ENCODE data around the gene CNRIP1.
"Not testable (repeated sequence)": the region's sequence is repeated elsewhere in the genome, so short reads cannot be mapped to it uniquely, and the experiment has no call there.

CNRIP1 gene, protein sequence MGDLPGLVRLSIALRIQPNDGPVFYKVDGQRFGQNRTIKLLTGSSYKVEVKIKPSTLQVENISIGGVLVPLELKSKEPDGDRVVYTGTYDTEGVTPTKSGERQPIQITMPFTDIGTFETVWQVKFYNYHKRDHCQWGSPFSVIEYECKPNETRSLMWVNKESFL

DNA sequence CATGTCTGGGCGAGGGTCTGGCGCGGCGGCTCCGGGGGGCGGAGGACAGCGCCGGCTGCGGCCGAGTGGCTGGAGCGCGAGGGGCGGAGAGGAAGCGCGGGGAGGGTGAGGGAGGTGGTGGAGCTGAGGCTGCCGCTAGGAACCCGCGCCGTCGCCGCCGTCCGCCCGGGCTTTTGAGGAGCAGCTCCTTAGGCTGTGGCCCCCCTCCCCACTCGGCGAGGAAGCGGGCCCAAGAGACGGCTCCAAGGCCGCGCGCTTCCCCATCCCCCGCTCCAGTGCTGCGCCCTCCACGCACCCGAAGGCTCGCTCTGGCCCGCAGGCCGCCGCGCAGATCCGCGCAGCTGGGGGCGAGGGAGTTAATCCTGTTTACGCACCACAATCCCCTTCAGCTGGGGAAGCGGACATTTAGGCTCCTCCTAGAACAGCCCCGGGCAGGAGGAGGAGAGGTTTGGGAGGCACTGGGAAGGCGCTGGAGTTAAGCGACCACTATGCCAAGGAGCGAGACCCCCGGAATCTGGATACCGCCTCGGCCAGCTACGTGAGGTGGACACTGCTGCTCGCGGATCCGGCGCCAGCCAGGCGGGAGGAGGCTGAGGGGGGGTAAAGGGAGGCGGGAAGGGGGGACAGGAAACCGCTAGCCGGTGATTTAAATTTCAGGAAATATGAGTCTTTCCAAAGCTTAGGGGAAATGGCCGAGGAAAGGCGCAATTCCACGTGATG is at the start of gene CNRIP1:
Gene CNRIP1, minus strand, starts transcription at position 552 of the 720 bp plus-strand sequence. Its CDS starts 549 bp downstream, at position 3.
- peak in 50 of 51 donors; percentile 33 to 88 (median 68) for DNase-seq

DNA sequence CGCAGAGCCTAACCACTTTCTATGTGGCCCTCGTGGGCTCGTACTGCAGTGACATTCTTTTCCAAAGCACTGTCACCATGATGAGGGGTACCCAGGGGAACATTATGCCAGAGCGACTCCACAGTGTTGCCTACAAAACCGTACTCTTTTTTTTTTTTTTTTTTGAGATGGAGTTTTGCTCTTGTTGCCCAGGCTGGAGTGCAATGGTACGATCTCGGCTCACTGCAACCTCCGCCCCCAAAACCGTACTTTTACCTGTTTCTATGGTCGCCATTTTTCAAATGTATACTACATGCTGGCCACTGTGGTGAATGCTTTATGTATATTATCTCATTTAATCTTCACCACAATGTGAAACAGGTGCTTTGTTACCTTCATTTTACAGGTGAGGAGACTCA is 49.6 kb upstream of the CNRIP1 start:
- no peak for DNase-seq

DNA sequence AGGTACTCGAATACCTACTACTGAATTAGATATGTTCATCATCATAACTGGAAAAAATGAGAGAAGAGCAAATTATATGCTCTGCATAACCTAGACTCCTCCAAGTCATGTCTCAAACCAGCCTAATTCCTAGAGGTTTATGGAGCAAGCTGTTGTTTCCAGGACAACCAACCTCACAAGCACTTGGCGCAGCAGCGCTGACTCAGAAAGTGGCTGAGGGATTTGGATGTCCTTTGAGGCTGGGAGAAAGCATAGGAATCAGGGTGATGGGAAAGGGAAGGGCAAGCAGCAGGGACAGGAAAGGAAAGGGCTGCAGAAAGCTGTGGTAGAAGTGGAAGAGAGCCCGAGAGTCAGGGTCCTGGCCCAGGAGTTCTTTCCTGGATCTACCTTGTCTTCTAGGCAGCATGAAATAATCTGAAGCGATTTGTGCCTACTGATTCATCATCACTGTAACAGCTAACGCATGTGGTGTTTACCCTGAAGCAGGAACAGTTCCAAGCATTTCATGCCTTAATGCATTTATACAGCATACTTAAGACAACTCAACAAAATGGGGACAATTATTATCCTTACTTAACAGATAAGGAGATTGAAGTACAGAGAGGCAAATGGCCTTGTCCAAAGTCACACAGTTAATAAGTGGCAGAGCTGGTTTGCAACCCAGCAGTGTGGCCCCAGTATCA is 49.0 kb upstream of the CNRIP1 start:
- DNase-seq, result peak in 28 of 51 donors; percentile 6 to 75 (median 24)

DNA sequence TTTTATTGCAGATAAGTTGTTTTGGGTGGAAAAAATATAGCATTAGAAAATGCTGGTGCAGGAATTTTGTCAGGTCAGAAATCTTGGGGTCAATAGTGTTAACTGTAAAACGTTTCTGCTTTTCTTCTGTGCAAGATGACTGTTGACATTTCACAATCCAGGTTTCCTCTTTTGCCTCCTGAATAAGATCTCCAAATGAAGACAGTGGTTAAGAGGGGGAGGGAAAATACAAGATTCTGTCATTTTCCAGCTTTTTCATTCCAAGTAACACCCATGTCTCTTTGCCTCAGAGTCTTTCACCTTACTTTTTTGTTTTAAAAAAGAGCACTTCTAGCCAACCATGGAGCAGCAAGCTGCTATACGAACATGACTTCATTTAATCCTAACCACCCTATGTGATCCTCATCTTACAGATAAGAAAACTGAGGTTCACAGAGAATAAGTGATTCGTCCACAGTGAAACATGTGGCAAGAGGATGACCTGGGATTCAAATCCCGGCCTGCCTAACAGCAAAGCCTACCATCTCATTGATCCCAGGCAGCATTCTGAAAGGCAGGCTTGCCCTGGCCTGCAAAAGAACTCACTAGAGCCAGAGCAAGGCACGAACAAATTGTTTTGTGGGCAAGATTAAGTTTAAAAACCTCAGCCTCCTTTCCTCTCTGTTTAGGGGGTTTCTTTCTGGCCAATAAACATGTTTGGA is 48.4 kb upstream of the CNRIP1 start:
- DNase-seq, result peak in 2 of 51 donors; percentile 12 to 61

DNA sequence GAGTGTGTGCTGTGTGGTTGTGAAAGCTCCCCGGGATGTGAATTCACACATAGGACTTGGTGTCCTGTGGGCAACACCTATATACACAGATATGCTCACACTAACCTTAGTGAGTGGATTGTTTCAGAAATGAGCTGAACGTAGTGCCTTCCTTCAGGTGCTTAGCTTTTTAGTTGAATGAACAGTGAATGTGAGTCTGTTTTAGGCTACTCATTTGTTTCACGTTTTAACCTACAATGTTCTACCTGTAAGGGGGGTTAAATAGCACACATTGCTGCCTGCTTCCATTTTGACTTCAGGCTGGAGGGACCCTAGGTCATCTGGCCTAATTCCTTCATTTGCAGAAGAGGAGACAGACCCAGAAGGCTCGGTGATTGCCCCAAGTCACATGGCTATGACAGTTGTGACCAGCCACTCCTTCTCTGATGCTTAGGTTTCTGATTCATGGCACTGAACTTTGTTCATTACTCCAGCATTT is 46.4 kb upstream of the CNRIP1 start:
- peak in 4 of 51 donors; percentile 10 to 28 (median 11) for DNase-seq

DNA sequence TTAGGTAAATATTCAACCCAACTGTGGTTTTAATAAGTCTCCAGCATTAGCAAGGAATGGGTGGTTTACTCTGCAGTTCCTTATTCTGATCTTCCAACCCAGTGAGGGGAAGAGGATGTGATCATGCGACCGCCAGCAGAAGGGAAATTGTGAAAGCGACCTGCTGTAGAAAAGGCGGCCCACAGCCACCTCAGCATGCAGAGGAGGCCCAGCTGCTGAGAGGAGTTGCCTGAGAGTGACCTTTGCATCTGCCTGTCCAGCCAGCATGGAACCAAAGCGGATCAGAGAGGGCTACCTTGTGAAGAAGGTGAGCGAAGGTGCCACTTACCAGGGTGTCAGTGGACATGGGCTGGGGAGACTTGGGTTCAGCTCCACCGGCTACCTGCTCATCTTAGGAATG is 45.3 kb upstream of the CNRIP1 start, which contains the start of gene PLEK:
Gene PLEK, plus strand, starts transcription at position 196 of the 400 bp plus-strand sequence. Its CDS starts 70 bp downstream, at position 266.
- DNase-seq, result peak in 18 of 51 donors; percentile 5 to 50 (median 12)

DNA sequence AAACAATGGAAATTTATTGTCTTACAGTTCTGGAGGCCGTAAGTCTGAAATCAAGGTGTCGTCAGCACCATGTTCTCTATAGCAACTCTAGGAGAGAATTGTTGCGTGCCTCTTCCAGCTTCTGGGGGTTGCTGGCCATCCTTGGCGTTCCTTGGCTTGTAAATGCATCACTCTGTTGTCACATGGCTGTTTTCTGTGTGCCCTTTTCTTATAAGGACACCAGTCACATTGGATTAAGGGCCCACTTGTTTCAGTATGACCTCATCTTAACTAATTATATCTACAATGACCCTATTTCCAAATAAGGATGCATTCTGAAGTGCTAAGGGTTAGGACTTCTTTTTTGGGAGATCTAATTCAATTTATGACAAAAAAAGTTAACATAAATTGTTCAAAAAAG is 44.0 kb upstream of the CNRIP1 start:
- no peak for DNase-seq

DNA sequence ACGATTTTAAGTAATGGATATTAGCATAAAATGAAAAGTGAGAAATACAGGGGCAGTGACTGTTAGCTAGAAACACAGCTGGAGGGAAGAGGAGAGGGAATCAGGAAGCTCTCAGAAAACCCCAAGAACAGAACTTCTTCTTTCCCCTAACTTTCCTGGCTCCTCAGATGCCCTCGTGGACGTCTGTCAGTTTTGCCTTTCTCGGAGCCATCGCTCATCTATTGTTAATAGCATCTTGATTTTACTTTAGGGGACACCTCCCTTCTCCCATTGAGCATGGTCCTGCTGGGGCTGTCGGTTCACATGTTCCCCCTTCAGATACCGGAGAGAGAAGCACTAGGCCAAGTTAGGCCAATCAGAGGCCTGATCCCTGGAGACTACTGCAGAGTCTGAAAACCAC is 43.0 kb upstream of the CNRIP1 start:
- DNase-seq, result no peak

DNA sequence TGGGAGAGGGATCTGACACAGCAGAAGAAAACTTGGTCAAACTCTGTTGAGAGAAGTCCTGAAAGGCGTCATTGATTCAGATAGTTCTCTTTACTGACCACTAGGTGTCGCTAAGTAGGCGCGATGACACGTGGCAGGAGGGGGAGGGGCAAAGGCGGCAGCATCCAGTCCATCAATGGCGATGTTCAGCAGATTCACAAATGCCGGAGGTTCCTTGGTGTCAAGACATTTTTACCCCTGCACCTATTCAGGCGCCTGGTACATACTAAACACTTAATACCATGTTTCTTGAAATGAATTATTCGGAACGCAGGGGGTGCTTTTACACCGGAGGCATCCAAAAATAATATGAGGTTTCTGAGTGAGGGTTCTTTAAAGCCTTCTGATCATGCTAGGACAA is 42.3 kb upstream of the CNRIP1 start:
- DNase-seq, result peak in 32 of 51 donors; percentile 5 to 61 (median 20)

DNA sequence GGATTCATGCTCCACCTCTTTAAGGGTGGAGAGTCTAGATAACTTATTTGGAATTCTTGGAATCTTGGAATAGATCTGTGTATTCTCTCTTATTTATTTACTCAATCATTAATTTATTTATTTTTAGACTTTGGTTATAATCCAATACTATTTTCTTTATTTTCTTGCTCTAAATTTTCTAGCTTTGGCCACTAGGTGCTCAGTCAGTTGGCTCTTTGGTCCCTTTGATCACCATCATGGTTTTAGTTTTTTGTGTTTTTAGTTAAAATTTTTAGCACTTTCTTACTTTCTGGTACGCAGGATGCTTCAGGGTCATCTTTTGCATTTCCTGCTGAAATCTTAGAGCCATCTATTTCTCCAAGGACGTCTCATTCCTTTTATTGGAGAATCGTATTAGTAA is 40.1 kb upstream of the CNRIP1 start:
- DNase-seq, result no peak

DNA sequence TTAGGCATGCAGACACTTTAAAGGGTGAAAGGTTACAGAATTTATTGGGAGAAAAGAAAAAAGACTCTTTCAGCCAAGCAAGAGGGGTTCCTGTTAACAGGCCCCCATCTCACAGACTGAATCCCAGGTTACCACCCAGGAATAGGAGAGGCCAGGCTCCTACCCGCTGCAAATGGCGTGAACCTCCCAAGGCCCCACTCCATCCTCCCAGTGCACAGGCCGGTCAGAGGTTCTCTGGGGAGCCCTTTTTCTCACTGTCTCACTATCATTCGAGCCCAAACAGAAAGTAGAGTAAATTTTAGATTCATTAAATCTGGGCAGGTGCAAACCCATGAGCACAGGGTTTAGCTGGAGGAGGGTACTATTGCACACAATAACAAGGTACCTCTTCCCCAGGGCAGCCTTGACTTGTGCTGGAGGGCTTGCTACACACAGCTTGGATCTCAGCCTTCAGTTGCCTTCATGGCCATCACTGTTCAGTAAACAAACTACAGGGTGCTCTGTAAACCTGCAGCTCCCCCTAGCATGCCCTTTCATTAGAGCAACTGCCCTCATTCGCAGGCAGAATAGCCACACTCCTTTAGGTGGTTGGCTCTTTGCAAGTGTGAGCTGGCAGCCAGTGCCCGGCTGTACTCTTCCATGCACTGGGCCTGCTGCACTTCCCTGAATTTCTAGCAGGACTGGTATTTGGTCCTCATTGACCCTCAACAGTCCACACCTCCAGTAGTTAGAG is 38.0 kb upstream of the CNRIP1 start:
- peak in 23 of 51 donors; percentile 3 to 52 (median 24) for DNase-seq

DNA sequence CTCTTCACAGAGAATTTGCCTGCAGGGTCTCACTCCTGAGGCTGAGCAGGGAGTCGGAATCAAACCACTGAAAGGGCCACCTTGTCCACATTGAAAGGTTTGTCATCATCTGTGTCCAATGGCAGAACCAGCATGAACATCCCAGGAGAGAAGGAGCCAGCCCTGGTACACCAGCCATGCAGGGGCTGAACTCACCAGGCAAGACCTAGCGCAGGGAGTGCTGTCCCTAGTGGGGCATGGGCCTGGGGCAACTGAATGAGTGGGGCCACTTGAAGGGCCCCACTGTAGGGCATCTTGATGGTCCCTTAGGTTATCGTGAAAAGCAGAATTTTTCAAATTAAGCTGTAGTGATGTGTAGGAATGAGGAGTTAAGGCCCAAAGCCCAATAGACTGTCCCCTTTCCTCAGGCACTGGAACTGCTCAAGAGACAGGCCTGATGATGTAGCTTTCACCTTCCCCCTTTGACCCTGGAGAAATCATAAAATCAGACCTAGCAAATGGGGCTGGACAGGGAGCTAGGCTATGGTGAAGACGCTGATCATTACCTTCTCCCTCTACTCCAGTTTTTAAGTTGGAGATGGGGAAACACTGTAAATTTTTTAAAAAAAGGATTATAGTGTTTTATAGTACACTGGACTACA is 37.0 kb upstream of the CNRIP1 start:
- no peak for DNase-seq

DNA sequence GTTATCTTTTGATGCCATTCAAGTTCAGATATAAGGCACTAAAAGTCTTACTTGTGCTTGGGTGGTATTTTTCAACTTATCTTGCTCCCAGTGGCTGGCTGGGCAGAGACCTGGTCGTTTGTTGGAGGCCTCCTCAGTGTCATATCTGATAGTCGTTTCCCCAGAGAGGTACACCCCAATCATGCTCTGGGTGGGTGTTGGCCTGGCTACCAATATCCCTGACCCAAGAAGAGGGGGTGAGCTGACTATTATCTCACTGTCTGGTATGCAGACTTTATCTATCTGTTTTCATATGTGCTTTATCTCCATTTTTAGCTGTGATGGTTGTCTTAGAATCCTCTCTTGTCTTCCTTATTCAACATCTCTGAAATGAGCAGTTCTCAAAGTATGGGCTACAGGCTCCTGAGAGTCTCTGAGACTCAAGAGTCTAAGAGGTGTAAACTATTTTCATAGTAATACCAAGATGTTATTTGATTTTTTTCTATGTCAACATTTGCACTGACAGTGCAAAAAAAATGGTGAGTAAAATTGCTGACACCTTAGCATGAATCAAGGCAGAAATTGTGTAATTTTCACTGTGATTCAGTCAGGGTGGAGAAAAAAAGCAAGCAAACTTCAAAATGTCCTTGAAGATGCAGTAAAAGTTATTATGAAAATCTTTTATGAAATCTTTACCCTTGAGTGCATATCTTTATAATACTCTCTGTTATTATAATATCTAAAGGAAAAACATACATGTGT is 33.1 kb upstream of the CNRIP1 start:
- no peak for DNase-seq

DNA sequence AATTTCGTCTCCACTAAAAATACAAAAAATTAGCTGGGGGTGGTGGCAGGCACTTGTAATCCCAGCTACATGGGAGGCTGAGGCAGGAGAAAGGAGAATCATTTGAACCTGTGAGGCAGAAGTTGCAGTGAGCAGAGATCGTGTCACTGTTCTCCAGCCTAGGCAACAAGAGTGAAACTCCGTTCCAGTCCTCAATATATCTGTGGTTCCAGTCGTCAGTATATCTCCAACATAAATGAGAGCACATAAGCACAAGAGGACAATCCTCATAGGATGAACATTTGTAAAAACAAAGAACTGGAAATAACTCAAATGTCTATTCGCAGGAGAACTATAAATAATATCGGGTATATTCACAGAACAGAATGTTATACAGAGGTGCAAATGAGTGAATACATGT is 32.2 kb upstream of the CNRIP1 start:
- DNase-seq, result no peak

DNA sequence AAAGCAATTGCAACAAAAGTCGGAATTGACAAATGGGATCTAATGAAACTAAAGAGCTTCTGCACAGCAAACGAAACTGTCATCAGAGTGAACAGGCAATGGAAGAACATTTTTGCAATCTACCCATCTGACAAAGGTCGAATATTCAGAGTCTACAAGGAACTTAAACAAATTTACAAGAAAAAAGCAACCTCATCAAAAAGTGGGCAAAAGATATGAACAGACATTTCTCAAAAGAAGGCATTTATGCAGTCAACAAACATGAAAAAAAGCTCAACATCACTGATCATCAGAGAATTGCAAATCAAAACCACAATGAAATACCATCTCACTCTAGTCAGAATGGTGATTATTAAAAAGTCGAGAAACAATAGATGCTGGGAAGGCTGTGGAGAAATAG is 29.3 kb upstream of the CNRIP1 start:
- DNase-seq, result not testable (repeated sequence)

DNA sequence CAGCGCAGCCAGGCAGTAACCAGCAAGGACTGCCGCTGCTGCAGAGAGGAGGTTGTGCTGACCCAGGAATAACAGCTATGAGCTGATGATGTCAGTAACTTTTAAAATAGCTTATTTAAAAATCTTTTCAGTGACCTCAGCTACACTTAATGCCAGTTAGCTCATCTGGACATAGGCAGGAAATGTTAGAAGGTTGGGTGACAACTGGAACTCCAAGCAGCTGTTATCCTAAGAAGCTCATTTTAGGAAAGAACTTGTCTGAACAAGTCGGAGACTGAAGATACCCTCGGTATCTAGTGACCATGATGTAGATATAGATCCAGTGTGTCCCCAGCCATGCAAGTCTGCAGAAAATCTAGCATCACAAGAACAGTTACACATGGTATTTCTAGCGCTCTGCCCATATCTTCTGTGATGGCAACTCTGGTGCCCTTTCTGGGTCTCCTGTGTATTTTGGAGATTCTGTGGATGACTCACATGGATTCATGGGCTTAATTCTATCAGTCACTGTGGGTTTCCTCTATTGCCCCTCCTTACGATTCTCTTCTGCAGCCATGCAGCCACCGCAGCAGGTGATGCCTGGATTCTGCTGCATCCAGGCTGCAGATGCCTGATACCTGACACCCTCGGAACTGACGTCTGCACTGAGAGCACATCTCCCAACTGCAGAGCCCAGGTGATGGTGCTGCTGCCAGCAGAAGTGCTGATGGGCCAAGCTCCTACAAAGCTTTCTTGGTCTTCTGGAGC is 25.6 kb upstream of the CNRIP1 start:
- DNase-seq, result no peak

DNA sequence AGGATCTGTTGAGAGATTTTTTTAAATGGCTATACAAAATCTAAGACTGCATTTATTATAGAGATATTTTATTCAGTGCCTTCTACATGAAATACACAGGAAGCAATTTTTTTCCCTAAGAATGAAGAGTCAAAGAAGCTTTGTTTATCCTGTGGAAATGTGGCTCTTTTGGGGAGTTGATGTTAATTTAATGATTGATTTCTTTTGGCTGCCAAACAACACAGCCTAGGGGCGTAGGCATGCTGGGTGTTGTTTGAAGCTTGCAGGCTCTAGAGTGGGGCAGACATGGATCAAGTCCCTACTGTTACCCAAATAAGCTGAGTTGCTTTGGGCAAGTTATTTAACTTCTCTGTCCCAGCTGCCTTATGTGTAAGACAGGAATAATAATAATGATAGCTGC is 24.3 kb upstream of the CNRIP1 start:
- DNase-seq, result no peak

DNA sequence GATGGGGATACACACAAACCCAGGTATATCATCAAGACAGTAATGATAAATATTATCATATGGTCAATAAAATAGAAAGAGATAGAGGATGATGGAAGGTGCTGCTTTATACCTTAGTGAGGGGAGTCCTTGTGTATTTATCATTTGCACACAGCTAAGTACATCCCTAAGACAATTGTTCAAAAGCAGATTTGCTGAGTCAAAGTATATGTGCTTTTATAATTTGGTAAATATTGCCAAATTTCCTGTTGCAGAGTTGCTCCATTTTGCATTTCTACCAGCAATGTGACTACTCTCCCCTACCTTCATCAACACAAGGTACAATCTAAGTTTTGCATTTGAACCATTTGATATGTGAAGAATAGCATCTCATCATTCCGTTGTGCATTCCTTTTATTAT is 22.7 kb upstream of the CNRIP1 start:
- DNase-seq, result no peak

DNA sequence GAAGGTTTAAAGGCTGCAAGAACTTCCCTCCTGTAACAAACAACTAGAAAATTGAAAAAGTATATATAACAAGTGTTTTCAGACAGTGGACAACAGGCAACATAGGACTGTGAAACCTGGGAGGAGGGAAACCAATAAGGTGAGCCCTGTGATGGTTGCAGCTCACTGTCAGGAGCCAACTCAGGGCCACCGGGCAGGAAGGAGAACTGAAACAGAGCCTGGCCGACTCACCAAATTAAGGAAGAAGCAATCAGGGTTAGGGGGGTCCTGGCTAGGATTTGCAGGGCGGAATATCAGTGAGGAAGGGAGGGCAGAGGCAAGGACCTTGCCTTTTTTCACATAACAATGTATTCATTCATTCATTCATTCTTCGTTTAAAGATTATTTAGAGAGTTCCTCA is 21.8 kb upstream of the CNRIP1 start:
- DNase-seq, result no peak
